NB4 (cell line): ENCODE data around the gene FAM171A1.

ENCODE experiments used
- DNase-seq: peaks from one replicate; pipeline ENCODE4 v3.0.0; 2010; ENCODE audit warnings: low read depth
- H3K4me3 ChIP-seq: one replicate; pipeline ENCODE4 v1.5.1; 2011; ENCODE audit warnings: mild to moderate bottlenecking, low read depth, low read length, moderate library complexity
- MYC ChIP-seq: IDR thresholded peaks from 2 replicates; pipeline ENCODE4 v1.6.1; 2011; ENCODE audit warnings: low read depth, low read length
- POLR2A ChIP-seq: IDR thresholded peaks from 2 replicates; pipeline ENCODE4 v1.6.1; 2011; ENCODE audit warnings: mild to moderate bottlenecking; ENCODE audit not compliant: insufficient read length; ENCODE audit errors: extremely low read depth
- TF ChIP-seq, protein P1 (sequence below): IDR thresholded peaks from one replicate; pipeline ENCODE4 v1.5.1; 2012; ENCODE audit warnings: low read depth, low read length
- TF ChIP-seq, protein P2 (sequence below): IDR thresholded peaks from 2 replicates; pipeline ENCODE4 v1.6.1; 2011; ENCODE audit warnings: low read depth, low read length

FAM171A1 gene

DNA sequence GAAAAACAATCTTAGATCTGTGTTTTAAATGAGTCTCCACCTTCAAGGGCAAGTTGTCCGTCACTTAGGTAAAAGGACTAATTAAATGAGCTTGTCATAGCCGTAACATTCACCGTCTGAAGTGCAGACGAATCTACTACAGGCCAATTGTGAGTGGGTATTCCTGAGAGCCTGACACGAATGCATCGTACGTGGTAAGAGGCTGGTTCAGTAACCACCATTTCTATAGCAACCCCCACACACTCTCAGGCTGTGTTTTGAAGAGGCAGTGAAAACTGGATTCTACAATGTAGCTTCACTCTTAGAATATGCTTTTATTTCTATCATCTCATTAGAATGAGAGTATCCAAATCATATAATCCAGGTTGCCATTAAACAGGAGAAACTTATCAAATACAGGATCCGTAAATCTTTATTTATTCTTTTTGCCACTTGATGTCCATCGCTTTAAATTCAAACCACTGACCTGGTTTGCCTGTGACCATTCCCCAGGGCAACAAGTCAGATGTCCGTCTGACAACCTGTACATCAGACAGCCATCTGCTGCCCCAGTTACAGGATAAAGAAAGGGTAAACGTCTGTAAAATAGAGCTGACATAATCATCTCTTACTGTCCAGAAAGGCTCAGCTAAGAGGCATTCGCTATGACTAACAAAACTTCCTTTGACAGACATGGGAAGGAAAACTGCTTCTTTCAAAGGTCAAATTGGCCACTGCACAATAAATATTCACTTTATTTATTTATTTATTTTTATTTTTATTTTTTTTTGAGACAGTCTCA, 132.3 kb downstream of the FAM171A1 start:
- TF ChIP-seq, protein P1, sequence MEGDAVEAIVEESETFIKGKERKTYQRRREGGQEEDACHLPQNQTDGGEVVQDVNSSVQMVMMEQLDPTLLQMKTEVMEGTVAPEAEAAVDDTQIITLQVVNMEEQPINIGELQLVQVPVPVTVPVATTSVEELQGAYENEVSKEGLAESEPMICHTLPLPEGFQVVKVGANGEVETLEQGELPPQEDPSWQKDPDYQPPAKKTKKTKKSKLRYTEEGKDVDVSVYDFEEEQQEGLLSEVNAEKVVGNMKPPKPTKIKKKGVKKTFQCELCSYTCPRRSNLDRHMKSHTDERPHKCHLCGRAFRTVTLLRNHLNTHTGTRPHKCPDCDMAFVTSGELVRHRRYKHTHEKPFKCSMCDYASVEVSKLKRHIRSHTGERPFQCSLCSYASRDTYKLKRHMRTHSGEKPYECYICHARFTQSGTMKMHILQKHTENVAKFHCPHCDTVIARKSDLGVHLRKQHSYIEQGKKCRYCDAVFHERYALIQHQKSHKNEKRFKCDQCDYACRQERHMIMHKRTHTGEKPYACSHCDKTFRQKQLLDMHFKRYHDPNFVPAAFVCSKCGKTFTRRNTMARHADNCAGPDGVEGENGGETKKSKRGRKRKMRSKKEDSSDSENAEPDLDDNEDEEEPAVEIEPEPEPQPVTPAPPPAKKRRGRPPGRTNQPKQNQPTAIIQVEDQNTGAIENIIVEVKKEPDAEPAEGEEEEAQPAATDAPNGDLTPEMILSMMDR = no peak
- no peak for DNase-seq

DNA sequence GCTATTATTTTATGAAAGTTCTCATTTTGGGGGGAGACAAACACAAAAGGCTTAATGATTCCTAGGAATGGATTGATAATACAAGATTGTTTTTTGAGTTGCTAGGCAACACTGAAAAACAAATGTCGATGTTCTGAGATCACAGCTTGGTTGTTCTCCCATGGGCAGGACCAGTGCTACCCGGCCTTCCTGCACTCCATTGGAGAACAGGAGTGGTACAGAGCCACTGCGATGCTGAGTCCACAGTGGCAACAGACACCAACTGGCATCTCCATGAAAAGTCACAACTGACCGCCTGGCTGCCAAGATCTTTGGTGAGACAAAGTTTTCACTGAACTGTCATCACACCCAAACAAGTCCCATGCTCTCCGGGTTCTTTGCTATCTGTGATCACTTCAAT, 133.7 kb downstream of the FAM171A1 start:
- no peak for TF ChIP-seq POLR2A
- no peak for TF ChIP-seq MYC
- TF ChIP-seq, protein P2, sequence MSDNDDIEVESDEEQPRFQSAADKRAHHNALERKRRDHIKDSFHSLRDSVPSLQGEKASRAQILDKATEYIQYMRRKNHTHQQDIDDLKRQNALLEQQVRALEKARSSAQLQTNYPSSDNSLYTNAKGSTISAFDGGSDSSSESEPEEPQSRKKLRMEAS = no peak
- TF ChIP-seq, protein P1 = no peak
- no peak for DNase-seq
- no peak overlapping the region for H3K4me3 ChIP-seq

More for the DNA sequence above, 132.3 kb downstream of the FAM171A1 start:
- no peak overlapping the region for H3K4me3 ChIP-seq

DNA sequence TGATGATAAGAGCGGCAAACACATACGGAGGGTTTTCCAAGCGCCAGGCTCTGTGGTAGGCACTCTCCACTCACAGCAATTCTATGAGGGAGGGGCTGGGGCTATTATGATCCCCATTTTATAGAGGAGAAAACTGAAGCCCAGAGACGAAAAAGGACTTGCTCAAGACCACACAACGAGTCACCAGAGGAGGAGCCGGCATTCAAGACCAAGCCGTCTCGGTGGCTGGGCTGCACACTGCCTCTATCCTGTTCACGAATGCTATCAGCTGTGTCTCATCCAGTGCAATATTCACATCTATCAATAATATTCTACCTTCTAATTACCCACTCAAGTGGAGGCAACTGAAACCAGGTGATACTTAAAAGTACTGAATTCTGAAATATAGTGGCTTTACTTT, 134.7 kb downstream of the FAM171A1 start:
- no peak for DNase-seq
- H3K4me3 ChIP-seq = no peak overlapping the region
- TF ChIP-seq POLR2A = no peak
- TF ChIP-seq, protein P1 = no peak
- TF ChIP-seq, protein P2 = no peak
- TF ChIP-seq MYC = no peak

DNA sequence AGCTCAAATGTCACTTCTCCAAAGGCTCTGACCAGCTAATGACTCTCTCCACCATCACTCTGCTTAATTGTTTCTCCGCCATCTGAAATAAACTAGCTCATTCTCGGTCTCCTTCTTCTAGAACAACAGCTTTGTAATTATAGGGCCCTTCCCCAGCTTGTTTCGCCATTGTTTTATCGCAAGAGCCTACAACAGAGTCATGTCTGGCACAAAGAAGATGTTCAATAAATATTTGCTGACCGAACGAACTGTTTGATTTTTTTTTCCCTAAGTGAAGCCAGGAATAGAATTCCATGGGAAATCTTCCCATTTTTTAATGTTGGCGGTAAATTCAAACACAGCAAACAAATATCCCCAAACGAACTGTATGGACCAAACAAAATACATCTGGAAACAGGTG, 138.8 kb downstream of the FAM171A1 start:
- TF ChIP-seq POLR2A = no peak
- TF ChIP-seq, protein P1 = no peak
- no peak for TF ChIP-seq MYC
- TF ChIP-seq, protein P2 = no peak
- no peak overlapping the region for H3K4me3 ChIP-seq
- no peak for DNase-seq

DNA sequence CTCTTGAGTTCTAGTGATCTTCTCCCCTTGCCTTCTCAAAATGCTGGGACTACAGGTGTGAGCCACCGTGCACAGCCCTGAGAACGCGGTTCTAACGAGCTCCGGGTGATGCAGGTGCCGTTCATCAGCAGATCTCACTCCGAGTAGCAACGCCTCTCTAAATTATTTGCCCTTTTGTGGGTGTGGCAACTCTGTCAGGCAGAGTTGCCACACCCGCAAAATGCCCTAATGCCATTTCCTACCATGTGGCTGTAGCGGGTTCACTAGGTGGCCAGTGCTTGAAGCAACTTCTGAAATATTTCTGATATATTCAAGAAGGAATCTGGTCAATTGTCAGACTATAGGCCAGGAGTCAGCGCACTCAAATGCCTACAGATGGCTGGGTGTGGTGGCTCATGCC, 139.7 kb downstream of the FAM171A1 start:
- TF ChIP-seq POLR2A (no peak), MYC (no peak)
- TF ChIP-seq, protein P1 = no peak
- TF ChIP-seq, protein P2 = no peak
- no peak for DNase-seq
- H3K4me3 ChIP-seq = no peak overlapping the region
